ENCODE measurements around the gene APOD.

The APOD gene

DNA sequence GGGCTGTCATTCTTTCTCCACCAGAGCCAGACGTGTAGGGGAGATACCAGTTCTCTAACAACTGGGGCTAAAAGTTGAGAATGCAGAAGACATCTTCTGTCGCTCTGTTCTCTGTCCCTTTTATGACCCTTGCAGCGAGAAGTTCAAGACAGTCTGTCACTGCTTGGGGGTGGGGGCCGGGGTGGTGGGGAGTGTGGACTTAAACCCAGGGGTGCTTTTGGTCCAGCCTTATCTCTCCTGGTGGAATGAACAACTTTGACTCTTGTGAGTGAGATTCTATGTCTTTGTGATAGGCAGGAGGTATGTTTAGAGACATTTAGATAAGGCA, 767 bp upstream of the APOD start:
- no peak for DNase-seq

- DNase-seq = no peak
Measured at GRCh38 chr3:195582947-195583346, 793 bp downstream of the APOD start.

DNA sequence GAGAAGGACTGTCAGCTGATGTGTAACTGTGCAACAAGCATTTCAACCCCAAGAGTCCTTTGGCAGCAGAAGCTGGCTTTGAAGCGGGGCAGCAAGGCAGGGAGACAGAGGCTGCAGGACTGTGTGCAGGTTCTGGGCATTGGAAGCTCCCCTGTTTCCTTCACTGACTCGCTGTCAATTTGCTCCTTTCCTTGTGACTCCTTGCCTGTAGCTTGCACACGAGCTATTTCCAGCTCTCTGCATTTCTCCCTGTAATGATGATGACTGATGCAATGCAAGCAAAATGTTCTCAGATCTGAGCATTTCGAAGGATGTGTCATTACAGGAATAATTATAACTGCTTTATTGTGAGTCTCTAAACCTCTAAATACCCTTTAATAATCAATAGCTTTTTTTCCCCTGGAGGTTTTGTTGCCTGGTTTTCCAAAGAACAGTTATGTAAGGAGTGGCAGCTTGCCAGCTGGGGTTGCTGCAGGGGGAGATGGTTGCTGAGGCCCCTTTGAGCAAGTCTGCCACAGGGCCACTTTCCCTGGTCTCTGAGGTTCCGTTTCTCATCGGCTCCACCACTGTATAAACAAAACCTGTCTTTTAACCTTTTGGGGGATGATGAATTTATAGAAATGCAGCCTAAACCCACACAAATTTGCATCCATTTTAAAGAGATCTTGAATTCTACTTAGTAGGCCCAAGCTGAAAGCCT, 2.8 kb downstream of the APOD start:
- DNase-seq = no peak

GRCh38 chr3:195579281-195579680, 4.5 kb downstream of the APOD start:
- DNase-seq = no peak

DNA sequence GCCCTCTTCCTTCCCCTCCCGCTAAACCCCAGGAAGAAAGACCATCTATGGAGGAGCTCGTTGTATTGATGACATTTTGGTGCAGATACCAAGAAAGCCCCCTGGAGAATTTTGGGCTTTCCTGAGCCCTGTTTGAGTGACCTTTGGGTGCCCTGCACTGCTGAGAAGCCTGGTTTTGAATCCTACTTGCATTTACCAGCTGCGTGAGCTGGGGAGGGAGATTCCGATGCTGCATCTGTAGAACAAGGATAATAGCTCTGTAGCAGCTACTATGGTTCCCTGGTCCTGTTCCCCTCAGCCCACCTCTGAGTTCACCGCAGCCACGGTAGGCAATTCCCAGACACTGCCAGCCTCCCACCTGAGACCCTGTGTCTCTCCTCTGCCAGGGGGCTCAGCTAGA, 5.2 kb downstream of the APOD start:
- no peak for DNase-seq

GRCh38 chr3:195577645-195578177, 6.0 kb downstream of the APOD start:
- no peak for DNase-seq

GRCh38 chr3:195574497-195575304, 9.0 kb downstream of the APOD start:
- DNase-seq = no peak

DNA sequence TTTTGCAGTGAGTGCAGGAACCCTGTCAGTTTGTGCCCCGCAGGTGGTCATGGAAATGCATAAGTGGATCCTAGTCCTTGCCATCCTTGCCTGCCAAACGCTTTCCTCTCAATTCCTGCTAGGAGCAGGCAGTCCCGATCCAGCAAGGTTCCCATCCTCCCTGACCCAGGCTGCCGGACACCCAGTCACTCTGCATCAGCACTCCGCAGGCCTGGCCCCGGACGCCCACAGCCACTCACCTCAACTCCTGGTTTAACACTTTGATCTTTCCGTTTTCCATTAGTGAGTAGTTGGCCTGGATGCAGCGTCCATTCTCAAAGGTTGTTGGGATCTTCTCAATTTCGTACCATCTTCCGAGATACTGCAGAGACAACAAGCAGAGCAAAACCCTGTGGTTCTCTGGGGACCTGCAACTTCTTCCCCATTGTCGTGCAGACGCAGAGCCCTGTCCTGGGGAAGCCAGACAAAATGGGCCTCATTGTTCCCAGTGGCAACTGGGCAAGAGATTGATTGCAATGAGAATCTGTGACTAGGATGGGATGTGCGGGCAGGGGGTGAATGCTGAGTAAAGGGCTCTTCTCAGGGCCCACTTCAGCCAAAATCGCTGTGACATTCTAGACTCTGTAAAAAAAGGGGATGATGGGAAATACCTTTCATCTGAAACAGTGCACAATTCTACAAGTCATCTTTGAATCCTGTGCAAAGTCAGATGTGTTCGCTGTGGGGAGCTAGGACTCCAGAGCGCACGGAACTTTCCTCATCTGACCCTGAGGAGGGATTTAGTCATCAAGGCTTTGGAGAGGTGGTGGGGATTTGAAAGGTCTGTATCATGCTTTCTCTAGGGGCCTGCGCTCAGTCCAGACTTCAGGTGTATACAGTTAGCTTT, 9.9 kb downstream of the APOD start:
- no peak for DNase-seq

DNA sequence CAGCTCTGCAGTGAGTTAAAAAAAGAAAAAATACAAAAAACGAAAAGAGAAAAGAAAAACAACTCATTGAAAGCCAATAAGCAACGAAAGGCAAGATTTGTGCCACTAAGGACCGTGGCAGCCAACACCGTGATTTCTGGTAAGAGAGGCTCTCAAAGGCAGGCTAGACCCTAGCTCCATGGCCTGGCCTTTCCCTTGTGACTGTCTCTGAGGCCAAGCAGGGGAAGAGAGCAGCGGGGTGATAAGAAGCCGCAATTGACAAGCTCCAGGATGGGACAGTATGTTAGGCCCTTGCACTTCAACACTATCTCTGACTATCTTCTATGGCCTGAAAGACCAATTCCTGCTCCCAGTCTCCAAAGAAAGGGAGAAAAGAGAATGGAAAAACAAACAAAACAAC, 12.4 kb downstream of the APOD start:
- no peak for DNase-seq

DNA sequence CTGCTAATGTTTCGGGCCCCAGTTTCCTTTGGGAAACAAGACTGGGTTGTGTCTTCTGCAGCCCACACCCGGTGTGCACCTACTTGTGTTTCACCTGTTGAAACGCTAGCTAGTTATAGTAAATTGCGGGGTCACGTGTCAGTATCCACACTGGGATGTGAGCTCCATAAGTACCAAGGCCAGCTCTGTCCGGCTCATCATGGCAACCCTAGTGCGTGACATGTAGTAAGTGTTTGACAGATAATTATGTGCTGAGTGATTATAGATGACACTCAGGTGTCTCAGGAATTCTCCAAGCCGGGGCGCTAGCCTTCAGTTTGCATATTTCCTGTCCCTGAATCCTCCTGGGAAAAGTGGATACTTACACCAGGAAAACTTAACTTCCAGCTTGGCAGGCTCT, 12.8 kb downstream of the APOD start:
- no peak for DNase-seq

GRCh38 chr3:195570344-195570743, 13.4 kb downstream of the APOD start:
- DNase-seq = no peak

- no peak for DNase-seq
Measured at GRCh38 chr3:195568630-195569029, 15.1 kb downstream of the APOD start.

DNA sequence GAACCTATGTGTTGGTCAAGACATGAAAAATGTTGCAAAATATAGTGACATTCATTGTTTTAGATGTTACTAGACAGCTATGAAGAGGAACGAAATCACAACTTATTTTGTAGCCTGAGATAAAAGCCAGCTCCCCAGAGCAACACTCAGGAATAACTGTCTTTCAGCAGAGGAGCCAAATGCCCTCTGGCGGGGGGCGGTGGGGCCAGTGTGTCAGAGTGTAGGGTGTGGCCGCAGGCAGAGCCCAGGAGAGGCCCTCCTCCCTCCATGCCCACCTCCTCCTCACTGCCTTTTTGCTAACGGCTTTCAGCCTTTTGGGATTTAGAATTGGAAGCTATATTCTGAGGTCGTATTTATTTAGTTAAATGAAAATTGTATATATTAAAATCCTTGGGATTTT, 16.9 kb downstream of the APOD start:
- DNase-seq = no peak

GRCh38 chr3:195565716-195566115, 18.0 kb downstream of the APOD start:
- no peak for DNase-seq

DNA sequence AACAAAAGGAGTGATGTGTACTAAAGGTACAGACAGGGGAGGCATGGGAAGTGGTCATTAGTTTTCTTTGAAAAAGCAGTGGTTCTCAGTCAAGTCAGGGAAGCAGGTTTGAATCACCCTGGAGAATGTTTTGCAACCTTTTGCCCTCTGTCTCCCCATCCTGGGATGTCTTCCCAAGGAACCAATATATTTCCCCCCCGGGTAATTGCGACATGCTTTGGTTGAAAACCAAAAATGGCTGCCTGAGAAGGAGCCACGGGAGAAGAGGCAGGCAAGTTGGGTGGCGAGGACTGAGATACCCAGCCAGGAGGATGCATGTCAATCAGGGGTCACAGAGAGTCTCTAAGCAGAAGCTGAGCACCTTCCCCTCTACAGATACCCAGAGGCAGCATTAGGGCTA, 20.4 kb downstream of the APOD start:
- no peak for DNase-seq

GRCh38 chr3:195559723-195560409, 23.9 kb downstream of the APOD start:
- DNase-seq = no peak

- DNase-seq = peak; percentile 77
Measured at GRCh38 chr3:195558602-195559001, 25.1 kb downstream of the APOD start.

GRCh38 chr3:195557322-195557721, 26.4 kb downstream of the APOD start:
- DNase-seq = no peak

- no peak for DNase-seq
Measured at GRCh38 chr3:195556390-195556789, 27.4 kb downstream of the APOD start.

DNA sequence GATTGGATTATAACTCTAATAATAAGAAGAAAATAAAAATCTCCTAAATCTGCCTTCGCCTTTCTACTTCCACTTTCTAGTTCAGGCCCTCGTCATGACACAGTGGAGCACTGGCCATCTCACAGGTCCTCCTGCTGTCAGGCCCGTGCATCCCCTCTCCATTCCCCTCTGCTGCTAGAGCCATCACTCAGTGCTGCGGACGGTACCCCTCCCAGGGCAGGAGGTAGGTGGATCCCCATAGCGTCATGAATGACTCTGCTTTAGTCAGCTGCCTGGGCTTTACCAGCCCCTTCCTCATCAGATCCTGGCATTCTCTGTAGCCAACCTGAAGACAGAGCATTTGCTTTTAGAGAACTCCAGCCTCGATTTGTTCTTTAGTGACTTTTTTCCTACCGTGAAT, 28.6 kb downstream of the APOD start:
- no peak for DNase-seq

- DNase-seq = no peak
Measured at GRCh38 chr3:195554458-195554857, 29.3 kb downstream of the APOD start.

GRCh38 chr3:195553268-195553667, 30.5 kb downstream of the APOD start:
- DNase-seq = no peak

Measured in NCI-H1436 (cell line).